Hepatic stellate cell (primary cell): ENCODE results near the gene SLC25A22.
A peak's percentile ranks its signal among the peaks of the same experiment; 100 is the strongest.

ENCODE experiments used
- DNase-seq: peaks from one replicate; pipeline ENCODE4 v3.0.0; 2011; ENCODE audit warnings: low spot score

Gene SLC25A22

GRCh38 chr11:803467-803742 lies 5.3 kb upstream of the SLC25A22 start:
- no peak for DNase-seq

GRCh38 chr11:802693-803466 lies 4.8 kb upstream of the SLC25A22 start:
- no peak for DNase-seq

DNA sequence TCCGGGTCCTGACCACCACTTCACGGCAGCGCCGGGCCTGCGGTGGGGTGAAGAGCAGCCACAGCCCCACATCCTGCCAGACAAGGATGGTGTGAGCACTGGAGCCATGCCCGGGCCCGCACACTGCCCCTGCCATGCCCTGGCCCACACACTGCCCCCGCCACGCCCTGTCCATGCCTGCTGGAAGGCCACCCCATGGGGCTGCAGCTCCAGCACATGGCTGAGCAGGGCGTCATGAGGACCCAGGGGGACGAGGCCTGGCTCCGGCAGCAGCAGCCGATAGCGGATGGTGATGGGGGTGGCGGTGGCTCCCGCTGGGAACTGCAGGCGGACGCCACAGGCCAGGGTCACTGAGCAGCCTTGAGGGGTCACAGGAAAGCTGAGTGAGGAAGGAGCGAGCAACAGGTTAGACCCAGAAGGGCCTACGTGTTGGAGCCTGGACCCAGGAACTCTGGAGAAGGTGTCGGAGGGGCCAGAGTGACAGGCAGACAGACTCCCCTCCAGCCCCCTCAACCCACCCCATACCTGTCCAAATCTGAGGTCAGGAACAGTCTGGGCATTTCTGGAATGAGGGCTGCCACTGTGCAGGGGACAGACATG lies 4.0 kb upstream of the SLC25A22 start:
- DNase-seq: no peak

GRCh38 chr11:801097-801780 lies 3.2 kb upstream of the SLC25A22 start:
- DNase-seq: no peak

DNA sequence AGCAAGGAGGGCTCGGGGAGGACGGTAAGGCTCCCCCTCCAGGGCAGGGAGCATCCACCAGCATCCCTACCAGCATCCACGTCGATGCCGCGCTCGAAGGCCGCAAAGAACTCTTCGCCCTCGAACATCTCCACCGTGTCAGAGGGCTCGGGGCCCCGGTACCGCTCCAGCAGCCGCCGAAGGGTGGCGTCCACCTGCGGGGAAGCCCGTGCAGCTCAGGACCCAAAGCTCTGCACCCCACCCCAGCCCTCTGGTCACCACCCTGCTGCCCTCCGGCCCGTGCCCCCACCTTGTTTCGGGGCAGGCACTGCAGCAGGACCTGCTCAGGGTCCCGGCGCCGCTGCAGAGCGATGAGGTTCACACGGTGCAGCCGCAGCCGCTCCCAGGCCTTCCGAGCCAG lies 2.4 kb upstream of the SLC25A22 start:
- DNase-seq: no peak

DNA sequence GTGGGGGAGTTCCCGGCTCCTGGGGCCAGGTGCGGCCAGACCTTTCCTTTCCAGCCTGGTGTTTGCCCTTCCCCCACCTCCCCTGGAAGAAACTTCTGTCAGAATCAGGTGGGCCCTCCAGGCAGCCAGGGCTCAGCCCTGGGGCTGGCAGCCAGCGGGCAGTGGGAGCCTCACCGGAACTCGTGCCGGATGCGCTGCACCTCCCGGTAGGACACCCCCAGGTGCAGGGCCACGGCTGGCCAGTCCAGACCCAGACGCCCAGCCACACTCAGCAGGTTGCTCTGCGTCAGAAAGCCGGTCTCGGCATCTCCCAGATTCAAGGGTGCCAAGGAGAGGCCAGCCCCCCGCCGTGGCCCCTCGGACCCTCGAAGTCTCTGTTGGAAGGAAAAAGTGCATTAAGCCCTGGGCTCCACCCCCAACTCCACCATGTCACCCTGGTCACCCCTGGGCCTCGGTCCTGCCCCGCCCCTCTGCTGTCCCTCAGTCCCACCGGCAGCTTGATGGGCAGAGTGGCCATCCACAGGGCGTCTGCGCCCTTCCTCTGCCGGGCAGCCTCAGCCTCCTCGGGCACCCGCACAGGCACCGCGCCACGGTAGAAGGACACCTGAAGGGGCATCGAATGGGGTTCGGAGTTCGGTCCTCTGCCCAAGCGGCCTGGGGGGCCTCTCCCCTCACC lies 1.7 kb upstream of the SLC25A22 start:
- DNase-seq: no peak

DNA sequence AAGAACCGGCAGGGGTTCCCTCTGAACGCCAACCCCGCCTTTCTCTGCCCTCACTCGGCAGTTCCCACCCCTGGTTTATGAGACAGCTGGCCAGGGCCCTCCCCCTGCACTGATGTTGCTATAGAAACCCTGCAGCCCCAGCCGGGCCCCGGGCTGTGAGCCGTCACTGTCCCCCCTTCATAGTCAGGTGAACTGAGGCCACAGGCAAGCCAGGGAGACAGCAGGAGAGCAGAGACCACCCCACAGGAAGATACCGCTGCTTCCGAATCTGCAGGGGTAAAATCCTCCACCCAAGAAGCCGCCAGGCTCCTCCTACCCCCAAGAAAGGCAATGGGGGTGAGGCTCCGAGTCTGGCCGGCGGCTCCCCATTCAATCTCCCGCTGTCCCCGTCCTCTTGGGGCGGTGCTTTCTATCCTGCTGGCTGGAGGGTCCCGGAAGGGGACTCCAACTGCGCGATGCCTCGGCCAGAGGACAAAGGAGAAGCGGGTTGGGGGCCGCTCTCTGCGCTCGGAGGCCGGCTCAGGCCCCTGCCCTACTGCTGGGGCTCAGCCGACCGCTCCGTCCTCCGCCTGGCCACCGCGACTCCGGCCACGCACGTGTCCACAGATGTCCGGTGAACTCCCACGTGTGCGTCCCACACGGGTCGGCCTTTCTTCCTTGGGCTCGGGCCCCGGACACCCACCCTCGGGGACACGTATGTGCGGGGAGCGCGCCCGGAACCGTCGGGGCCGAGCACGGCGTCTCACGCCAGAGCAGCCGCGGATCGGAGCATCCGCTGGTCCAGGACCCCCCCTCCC lies 587 bp downstream of the SLC25A22 start:
- DNase-seq: peak; percentile 93

DNA sequence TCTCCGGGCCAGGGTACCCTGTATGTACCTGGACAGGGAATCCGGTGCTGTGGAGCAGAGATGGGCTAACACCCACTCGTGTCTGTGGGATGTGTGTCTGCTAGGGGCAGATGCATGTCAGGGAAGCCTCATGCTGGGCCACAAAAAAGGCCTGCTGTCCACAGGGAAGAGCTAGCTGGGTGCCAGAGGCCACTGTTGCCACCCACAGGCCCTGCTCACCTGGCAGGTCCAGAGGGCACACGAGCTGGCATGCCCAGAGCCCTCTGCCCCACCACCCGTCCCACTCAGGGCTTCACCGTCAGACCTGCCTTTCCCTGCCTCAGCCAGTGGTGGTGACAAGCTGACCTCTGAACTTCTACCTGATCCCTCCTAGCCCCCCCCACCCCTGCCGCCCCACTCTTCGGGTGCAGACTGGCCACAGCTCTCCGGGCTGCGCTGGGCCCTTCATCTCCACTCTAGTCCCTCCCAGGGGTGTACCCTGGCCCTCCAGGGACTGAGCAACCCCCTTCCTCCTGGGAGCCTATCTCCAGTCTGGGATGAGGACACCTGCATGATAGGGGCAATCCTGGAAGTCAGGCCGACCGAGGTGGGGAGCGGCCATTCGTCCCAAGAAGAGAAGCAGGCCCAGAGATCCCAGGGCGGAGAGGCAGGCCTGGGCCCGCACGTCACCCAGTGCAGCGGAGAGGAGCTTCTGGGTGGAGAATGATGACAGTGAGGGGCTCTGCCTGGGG lies 1.4 kb downstream of the SLC25A22 start:
- no peak for DNase-seq

DNA sequence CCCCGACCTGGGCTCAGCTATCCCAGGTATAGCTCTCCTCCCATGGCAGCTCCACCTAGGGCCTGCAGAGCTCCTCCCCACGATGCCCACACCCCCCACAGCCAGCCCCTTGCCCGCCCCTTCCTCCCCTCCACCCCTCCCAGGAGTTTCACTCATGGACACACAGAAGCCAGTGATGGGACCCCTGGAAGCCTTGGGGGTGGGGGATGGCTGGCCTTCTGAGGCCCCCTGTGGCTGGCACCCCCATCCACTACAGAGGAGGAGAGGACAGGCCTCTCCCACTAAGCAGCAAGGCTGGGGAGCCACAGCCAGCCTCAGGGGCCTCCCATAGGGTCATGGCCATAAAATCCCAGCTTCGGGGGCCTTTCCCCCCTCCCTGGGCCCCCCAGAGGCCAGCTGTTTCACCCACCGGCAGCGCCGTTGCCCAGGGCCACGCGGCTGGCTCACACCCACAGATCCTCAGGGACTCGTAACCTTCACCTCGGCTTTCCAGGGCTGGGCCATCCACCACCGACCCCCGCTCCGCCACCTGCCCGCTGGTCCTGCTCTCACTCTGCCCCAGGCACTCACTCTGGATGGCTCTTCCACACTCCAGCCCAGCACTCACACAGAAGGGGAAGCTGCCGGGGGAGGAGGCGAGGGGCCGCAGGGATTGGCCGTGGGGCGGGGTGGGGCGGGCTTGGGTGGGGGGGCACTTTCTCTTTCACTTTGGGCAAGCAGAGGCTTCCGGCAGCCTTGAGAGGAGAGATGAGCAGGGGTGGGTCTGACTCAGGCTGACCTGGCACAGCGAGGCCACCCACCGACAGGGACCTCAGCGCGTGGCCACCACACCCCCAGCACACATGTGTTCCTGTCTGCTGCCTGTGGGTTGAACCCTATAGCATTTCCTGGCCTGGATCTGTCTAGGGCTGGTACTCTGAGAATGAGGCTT lies 2.2 kb downstream of the SLC25A22 start:
- peak; percentile 95 for DNase-seq

DNA sequence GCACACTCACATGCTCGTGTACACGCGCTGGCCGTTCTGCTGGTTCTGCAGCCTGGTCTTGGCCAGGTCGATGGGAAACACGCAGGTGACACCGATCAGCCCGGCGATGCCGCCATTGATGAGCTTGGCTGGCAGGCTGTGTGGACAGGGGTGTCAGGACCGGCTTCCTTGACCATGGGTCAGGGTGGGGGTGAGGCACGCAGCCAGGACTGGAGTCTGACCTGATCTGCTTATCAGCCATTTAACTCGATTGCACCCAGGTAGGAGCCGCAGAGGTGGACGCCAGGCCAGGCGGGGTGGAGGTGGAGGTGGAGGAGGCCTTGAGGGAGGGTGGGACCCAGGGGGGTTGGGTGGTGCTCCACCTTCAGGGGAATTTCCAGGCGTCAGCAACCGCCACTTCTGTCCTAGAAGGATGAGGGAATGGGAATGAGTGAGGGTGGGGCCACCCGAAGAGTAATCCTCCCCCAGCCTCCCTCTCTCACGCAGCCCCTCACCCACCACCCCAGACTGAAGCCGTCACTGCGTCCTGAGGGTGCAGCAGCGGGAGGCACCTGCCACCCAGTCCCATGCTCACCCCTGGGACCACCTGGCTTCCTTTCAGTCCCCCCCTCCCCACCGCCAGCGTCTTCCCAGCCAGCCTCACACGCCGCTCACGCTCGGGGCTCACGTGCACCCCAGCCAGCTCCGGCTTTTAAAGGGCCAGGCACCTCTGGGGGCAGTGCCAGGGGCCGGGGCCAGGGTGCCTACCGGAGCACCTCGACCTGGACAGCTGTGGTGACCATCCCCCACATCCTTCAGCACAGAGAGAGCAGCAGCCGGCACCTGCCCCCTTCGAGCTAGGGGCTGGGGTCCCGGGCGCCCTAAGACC lies 3.1 kb downstream of the SLC25A22 start:
- no peak for DNase-seq

DNA sequence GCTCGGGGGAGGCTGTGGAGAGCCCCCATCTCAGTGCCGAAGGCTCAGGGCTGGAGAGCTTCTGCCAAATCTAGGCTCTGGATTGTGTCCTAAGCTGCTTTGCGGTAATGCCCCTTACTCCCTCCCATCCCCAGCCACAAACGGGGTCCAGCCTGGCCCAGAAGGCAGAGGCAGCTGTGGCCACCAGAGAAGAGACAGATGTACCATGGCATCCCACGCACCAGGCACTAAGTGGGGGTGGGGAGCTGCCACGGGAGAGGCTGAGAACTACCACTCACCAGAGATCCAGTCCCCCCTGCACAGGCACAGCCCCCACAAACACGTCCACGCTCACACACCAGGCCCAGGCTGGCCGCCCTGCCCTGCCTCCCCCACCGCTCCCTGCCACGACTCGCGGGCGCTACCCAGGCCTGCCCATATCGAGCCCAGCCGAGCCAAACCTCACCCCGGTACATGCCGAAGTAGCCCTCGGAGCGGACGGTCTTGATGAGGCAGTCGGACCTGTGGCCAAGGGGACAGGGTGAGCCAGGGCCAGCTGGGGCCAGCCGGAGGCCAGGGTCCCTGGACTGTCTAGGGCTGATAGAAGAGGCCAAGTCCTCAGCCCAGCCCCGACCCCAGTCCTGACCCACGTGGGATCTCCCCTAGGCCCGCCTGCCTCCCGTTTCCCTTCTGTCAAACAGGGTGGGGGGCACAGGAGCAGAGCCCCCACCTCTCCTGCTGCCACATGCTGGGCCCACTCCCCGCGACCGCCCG lies 3.9 kb downstream of the SLC25A22 start:
- DNase-seq: no peak

DNA sequence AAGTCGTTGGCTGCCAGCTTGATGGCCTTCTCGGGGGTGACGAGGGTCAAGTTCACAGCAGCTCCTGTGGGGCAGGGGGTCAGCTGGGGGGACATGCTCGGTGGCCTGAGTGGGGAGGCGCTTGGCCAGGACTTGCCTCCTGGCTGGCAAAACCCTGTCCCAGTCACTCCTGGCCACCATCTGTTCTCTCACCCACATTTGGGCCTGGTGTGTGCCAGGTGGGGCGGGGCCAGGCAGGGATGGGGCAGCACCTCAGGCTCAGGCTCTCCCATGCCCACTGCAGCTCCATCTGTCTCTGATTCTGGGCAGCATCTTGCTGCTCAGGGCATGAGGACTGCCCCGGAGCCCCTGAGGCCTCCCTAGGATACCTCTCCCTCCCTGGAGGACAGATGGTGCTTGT lies 4.5 kb downstream of the SLC25A22 start:
- DNase-seq: no peak

GRCh38 chr11:792873-793272 lies 5.2 kb downstream of the SLC25A22 start:
- no peak for DNase-seq

DNA sequence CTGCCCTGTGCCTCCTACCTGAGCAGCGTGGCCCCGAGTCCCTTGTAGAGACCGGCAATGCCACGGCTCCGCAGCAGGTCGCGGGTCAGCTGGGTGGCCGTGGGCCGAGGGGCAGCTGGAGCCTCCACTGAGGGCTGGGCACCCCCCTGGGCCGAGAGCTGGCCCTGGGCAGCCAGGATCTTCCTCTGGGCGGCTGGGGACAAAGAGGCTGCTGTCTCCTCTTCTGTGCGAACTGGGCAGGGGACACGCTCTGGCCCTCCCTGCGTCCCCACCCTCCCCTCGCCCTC lies 5.6 kb downstream of the SLC25A22 start:
- DNase-seq: no peak

- no peak for DNase-seq
Measured at GRCh38 chr11:791658-792534, 6.2 kb downstream of the SLC25A22 start.

GRCh38 chr11:790721-791564 lies 7.1 kb downstream of the SLC25A22 start:
- DNase-seq: no peak

- DNase-seq: peak; percentile 80
Measured at GRCh38 chr11:789943-790342, 8.1 kb downstream of the SLC25A22 start, which contains the start of gene CEND1. CEND1 (minus strand) TSS chr11:790090; CDS start chr11:788576, 1,514 bp downstream.
